SIG-M5 (cell line): ENCODE results near the gene SYT5.
"Not testable (repeated sequence)": the region's sequence is repeated elsewhere in the genome, so short reads cannot be mapped to it uniquely, and the experiment has no call there.

Source experiments
- DNase-seq: peaks from one replicate; lab custom pipeline; 2025; lab: John Stamatoyannopoulos, UW

SYT5 gene

GRCh38 chr19:55208880-55209692, 29.0 kb upstream of the SYT5 start, which contains the start of gene PTPRH:
TSS of gene PTPRH (minus strand) at chr19:55209501. CDS start at chr19:55209433, 68 bp downstream.
- DNase-seq, result no peak

DNA sequence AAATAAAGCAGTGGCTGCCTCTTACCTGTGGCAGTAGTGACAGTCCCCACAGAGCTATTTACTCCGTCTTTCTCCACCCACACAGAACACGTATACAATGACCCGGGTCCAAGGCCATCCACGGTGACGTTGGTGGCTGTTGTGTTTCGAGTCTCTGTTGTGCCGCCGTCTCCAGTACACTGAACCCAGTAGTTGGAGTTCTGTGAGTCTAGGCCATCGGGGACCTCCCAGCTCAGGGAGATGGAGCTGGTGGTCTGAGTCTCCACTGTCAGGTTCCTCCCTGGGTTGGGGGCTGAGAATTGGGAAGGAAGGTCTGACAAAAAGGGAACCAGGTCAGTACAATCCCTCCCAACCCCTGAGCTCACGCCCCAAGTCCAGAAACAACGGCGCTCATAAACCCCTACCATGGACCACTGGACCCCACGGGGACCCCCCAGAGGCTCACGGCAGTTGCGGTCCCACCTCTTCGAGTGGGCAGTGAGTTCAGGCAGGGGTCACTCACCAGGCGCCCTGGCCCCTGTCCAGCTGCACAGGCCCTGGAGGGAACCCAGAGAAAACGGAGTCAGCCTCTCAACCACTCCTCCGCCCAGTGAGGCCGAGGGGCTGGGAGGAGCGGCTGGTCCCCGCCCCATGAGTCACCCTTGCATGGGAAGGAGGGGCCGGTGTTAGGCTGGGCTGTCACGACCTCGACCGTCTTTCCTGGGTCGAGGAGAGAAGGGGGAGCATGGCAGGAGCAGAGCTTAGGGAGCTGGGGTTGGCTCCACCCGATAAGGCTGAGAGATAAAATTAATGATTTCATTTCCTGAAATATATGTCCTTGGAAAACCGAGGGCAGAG, 26.8 kb upstream of the SYT5 start:
- DNase-seq, result no peak

- not testable (repeated sequence) for DNase-seq
These were observed 22.1 kb upstream of the SYT5 start for GRCh38 chr19:55202199-55202598.

GRCh38 chr19:55199620-55200204, 19.6 kb upstream of the SYT5 start:
- DNase-seq, result no peak

DNA sequence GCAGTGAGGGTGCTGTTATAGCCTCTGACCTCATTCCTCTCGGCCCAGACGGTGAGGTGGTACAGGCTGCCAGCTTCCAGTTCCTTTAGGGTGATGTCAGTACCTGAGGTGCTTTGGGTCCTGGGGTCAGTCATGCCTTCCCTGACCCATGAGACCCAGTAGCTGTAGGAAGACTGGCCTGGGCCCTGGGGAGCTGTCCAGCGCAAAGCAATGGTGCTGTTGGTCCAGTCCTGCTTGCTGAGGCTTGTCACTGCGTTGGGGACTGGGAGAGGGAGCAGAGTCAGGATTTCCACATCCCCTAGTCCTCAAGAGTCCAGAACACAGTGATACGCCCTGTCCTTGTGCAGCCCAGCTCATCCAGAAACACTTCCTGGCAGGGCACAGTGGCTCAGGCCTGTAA, 18.6 kb upstream of the SYT5 start:
- DNase-seq, result no peak

- no peak for DNase-seq
These were observed 17.4 kb upstream of the SYT5 start for GRCh38 chr19:55197528-55197927.

- DNase-seq, result no peak
These were observed 16.7 kb upstream of the SYT5 start for GRCh38 chr19:55196803-55197202.

DNA sequence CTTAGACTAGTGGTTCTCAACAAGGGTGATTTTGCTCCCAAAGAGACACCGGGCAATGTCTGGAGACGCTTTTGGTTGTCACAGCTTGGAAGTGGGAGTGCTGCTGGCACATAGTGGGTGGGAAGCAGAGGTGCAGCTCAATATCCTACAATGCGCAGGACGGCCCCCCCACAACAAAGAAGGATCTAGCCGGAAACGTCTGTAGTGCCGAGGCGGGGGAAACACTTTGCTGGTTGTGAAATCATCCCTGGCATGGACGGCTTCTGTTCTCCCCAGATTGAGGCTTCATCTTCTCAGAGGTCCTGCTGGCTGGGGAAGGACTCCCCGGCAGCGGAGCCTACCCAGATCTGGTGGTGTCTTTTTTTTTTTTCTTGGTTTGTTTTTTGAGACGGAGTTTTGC, 13.4 kb upstream of the SYT5 start:
- no peak for DNase-seq

DNA sequence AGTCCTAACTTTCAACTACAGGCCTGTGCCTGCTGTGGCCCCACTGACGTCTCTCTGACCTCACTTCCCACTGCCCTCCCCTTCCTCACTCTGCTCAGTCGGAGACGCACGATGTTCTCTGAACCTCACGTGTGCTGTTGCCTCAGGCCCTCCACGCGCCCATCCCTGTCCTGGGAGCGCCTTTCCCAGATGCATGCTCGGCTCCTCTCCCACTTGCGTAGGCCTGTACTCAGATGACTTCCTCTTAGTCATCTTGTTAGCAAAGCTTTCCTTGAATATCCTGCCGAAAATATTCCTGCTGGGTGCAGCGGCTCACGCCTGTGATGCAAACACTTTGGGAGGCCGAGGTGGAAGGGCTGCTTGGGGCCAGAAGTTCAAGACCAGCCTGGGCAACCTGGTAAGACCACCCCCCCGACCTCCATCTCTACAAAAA, 9.3 kb upstream of the SYT5 start:
- DNase-seq, result no peak

DNA sequence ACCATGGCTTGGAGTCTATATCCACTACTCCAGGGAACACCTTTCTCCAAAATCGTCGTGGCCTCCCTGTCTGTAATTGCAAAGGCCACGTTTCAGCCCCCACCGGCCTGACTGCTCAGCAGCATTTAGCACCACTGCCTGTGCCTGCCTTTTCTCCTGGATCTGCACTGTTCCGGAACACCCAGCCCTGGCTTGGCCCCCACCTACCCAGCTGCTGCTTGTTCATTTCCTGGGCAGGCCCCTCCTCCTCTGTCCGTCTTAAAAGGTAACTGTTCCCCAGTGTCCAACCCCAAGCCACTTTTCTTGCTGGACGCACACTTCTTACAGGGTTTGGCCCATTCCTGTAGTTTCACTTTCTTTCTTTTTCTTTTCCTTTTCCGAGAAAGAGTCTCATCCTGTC, 8.5 kb upstream of the SYT5 start:
- no peak for DNase-seq

- DNase-seq, result no peak
These were observed 6.0 kb upstream of the SYT5 start for GRCh38 chr19:55186080-55186479.

- DNase-seq, result no peak
These were observed 1.7 kb upstream of the SYT5 start for GRCh38 chr19:55181740-55182139.

GRCh38 chr19:55178781-55179599, 1.1 kb downstream of the SYT5 start:
- DNase-seq, result no peak

- DNase-seq, result no peak
These were observed 4.0 kb downstream of the SYT5 start for GRCh38 chr19:55176076-55176475.

DNA sequence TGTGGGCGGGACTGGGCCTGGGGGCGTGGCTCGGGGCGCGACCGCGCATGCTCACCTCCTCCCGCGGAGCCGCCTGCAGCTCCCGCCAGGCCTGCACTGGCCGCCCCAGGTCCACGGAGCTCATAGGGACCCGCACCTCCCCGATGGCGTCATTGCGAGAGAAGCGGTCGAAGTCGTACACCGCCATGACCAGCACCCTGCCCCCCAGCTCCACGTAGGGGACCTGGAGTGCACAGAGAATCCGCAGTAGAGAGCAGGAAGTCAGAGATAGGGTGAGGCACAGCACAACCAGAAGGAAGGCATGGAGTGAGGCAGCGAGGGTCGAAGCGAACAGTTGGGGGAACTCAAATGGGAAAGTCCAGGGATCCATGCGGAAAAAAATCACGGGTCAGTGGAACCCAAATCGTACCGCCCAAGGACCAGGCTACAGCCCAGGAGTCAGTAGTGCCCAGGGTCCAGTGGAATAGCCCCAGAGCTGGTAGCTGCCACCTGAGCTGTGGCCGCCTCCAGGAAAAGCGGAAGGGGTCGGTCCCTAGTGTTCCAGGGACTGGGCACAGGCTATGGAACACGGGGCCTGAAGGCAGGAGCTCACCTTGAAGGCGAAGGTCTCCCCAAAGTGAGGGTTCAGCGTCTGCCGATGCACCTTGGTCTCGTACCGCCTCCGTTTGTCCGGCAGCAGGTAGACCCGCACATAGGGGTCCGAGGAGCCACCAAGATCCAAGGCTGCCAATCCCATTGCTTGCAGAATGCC, 4.8 kb downstream of the SYT5 start:
- no peak for DNase-seq

GRCh38 chr19:55174425-55175116, 5.5 kb downstream of the SYT5 start:
- DNase-seq, result no peak

GRCh38 chr19:55173714-55174409, 6.2 kb downstream of the SYT5 start:
- DNase-seq, result no peak

DNA sequence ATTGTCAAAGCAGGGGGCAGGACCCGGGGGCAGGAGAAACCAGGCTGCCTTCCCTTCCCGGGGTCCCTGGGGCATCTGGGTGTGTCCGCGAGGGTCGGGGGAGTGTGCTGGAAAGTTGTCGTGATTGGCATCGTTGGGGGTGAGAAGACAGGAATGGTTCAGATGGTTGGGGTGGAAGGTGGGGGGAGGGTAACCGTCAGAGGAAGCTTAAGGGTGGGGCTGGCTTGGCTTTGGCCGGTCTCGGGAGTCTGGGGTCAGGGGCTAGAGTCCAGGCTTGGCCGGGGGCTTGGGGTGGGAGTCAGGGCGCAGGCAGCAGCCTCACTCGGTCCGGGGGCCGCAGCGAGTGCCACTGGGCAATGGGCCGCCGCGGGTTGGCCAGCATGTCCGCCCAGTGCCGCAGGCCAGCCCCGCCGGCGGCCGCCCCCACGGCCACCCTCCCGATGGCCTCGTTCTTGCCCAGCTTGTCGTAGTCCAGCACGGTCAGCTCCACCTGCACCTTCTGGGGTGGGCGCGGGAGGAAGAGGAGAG, 6.8 kb downstream of the SYT5 start:
- DNase-seq, result no peak

- no peak for DNase-seq
These were observed 7.3 kb downstream of the SYT5 start for GRCh38 chr19:55172741-55173140.

GRCh38 chr19:55172318-55172717, 7.8 kb downstream of the SYT5 start:
- not testable (repeated sequence) for DNase-seq
